Kidney capillary endothelial cell (primary cell): ENCODE measurements around the gene ODAD3.
"Not testable (repeated sequence)": the region's sequence is repeated elsewhere in the genome, so short reads cannot be mapped to it uniquely, and the experiment has no call there.

ENCODE experiments used
- DNase-seq: peaks from one replicate; pipeline ENCODE4 v3.0.0-alpha.2; 2018; ENCODE audit warnings: low spot score

Gene ODAD3

DNA sequence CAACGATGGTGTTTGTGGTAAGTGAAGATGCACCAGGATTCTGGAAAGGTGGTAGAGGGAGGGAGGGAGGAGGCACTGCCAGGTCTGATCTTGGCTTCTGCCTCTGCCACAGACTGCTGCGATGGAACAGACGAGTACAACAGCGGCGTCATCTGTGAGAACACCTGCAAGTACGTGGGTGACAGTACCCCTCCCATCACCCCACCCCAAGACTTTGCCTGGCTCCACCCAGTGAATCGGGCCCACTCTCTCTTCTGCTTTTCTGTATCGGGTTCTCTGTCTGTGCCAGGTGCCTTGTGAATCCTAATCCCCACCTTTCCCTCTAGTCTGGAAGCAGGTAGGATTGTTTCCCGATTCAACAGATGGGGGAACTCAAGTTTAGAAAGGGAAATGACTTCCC is 3.0 kb upstream of the ODAD3 start:
- DNase-seq, result no peak

DNA sequence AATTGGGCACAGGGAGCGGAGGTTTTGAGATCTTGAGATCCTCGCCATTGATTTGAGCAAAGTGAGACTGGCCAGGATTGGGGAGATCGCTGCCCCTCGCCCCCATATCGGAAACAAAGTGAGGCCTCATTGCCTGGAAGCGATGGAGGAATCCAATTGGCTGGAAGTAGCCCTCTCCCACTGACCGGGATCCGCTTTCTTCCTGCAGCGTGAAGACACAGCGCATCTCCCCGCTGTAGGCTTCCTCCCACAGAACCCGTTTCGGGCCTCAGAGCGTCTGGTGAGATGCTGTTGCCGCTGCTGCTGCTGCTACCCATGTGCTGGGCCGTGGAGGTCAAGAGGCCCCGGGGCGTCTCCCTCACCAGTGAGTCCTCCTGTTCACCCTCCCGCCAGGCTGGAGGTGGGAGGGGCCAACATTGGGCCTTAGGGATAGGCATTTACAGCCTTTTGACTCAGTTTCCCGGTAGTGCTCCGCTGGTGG is 952 bp upstream of the ODAD3 start:
- DNase-seq, result peak; percentile 26

DNA sequence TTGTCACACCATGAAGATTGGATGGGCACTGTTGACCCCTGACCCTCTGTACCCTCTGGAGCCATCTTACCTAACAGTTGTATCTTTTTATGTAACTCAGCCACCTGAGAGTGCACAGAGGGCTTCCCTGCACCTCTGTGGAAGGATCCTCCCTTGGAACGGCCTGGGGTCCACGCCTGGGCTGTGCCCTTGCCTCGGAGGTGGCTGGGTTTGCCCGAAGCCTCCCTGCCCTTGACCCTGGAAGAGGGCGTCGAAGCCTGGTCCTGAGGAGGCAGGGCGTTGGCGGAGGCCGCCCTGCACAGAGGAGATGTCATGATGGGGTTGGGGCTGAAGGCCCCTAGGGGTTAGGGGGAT is 241 bp downstream of the ODAD3 start:
- no peak for DNase-seq

DNA sequence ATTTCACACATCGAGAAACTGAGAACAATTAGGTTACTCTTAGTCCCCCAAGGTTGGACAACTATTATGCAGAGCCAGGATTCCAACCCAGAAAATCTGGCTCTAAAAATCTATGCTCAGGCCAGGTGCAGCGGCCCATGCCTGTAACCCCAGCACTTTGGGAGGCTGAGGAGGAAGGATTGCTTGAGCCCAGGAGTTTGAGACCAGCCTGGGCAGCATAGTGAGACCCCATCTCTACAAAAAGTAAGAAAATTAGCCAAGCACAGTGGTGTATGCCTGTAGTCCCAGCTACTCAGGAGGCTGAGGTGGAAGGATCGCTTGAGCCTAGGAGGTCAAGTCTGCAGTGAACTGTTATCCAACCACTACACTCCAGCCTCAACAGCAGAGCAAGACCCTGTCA is 1.4 kb downstream of the ODAD3 start:
- DNase-seq, result not testable (repeated sequence)

DNA sequence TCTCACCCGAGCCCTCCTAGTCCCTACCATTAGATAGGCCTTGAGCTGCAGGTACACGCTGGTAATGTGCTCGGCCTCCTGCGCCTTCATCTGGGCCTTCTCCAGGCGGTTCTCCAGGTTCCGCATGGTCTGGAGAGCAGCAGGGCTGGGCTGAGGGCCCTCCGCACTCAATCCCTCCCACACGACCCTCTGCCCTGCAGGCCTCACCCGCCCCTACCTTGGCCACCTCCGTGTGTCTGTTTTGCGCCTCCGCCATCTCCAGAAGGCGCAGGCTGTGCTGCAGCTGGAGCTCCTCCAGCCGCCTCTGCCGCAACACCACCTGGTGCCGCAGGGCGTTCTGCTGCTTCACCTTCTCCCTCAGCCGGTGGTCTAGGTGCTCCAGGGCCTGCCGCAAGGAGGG is 8.3 kb downstream of the ODAD3 start:
- DNase-seq, result no peak

DNA sequence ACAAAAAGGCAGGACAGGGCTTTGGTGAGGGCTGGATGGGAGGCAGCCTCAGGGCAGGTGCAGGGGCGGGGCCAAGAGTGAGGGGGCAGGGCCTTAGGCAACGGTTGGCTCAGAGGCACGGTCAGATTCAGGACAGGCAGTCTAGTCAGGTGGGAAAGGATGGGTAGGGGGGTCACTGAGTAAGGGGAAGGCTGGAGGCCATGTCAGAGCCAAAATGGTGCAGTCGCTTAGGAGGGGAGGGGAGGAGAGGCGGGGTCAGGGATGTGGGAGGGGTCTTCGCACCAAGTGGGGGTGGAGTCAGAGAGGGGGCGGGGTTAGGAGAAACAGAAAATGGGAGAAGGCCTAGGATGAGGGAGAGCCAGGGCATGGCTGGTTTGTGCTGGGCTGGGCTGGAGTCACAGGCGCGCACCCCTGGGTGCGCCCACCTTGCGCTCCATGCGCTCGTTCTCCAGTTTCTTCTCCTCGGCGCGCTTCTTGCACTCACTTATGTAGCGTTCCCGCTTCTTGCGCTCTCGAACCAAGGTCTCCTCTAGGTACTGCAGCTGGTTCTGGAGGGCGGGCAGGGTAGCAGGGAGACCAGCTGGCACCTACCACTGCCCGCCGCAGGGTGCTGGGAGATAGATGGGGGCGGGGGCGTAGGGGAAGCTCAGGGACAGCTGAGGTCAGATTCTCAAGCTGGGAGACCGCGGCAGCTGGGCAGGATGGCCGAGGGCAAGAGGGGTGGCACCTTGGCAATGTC is 9.0 kb downstream of the ODAD3 start:
- DNase-seq, result no peak

DNA sequence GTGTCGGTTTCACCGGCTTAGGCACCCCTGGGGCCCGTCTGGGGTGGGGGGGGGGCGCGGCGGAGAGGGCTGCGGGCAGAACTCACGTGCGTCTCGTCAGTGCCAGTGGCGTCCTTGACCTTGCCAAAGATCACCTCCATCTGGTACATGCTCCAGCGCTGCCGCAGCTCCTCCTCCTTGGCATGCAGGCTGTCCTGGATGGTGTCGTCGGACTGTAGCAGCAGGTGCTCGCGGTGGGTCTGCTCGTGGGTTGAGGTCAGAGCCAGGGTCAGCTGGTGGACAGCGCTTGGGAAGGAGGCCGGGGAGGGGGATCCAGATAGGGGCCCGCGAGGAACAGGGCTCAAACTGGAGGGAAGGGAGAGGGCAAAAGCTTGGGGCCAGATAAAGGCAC is 11.1 kb downstream of the ODAD3 start:
- DNase-seq, result no peak

DNA sequence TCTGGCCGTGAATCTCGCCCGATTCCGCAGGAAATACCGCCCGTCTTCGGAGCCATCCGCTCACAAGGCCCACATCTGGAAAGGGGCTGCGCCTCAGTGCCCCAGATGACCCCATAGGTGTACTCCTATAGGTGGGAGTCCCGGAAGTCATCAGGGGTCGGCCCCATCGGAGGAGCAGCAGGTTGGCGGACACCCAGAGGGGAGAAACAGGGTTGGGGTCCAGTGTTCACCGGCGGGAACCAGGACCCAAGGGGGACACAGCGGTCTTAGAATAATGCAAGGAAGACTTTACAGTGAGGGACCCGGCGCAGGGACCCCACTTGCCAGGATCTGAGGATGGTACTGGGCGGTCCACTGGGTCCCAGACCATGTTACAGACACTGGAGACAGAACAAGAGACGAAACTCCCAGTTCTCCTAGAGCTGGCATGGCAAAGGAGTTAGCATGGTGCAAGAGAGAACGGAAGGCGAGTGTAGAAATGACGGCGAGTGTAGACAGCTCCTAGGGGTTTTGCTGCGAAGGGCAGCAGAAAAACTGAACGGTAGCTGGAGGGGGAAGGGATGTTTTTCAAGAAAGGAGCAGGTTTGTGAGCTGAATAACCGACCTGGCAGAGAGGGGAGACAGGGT is 11.6 kb downstream of the ODAD3 start:
- no peak for DNase-seq

DNA sequence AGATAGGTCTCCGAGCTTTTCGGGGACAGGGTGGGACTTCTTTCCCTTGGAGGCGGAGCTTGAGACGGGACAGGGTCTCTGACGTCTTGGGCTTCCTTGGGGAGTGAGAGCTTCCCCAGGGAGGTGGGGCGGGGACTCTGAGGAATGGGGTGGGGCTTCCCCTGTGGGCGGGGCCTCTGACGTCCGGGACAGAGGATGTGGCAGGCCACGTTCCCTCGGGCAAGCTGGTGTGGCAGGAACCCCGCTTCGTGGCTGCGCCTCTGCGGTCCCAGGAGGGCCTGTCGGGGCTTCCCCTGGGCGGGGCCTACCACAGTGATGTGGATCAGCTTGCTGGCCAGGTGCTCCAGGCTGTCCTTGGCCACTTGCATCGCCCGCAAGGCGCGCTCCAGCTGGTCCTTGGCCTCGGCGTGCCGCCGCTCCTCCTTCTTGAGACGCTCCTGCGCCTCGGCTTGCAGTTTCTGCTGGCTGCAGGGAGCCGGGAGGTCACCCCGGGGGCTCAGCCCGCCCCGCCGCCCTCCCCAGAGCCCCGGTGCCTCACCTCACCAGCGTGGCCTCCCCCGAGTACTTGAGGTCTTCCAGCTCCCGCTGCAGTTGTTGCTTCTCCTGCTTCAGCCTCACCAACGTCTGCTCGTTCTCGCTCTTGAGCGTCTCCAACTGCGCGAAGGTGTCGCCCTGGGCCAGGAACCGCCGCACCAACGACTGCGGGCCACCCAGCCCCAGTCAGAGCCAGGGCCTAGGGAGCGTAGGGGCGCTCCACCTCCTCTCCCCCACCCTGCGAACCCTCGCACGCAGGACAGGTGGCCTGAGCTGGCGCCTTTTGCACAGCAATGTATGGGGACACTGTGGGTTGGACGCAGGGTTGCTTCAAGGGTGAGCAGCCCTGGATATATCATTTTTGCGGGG is 12.5 kb downstream of the ODAD3 start:
- no peak for DNase-seq

DNA sequence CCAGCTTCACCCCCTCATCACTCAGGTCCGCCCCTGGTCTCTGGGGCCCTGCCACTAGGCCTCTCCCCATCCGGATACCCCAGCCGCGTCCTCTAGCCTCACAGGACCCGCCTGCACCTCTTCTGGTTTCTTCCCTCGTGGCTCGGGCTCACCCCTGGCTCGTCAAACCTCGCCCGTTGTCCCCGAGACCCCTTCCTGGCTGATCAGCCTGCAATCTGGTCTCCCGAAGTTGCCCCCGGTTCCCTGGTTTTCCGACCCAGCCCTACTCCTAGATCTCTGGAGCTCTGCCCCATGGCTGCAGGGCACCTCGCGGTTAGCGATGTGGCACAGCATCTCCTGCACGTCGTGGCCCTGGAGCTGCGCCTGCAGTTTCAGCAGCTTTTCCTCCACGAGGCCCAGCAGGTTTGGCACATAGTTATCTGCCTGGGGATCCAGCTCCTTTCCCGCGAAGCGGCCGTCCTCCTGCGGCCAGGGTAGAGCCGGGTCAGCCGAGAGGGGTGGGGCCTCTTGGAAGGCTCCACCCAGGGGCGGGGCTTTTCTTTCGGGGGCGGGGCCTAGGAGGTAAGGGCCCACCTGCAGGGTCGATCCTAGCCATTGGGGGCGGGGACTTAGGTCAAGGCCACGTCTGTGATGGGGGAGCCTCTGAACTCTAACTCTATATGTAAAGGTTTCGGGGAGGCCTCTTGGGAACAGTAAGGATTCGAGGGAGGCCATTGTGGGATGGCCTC is 13.4 kb downstream of the ODAD3 start:
- DNase-seq, result no peak

DNA sequence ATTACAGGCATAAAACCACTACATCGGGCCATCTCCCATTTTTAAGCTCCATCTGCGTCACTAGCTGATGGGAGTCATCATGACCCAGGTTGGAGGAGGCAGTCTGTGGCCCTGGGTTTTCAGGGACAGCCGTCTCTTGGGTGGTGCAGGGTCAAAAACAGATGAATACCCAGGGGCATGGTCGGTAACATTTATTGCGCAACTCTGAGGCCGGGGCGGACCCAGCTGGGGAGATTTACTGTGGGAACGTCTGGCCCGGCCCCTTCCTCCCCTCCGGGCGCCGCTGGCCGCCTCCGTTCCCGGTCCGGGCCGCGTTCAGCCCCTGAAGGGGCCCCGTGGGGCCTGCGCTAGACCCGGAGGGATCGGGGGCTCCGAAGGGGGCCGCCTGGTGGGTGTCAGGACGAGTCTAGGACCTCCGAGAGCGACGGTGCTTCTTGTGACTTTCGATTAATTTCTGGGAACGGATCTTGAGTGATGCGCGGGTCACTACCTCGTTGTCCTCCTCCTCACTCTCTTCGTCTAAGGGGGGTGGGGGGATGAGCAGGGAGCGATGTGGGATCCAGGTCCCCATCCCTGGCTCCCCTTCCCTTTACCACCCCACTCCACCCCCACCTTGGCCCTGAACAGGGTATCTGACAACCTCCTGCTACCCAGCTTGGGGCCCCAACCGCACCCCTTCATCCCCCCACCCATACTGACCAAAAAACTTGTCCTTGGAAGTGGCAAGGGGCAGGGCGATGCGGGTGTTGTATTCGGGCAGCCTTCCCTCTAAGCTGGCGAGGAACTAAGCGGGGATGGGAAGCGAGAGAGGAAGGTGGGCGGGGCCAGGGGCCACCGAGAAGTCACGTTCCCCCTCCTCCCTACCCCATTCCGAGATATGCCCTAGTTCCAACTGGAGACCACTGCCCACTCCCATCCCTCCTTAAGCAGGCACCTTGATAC is 14.2 kb downstream of the ODAD3 start:
- no peak for DNase-seq

DNA sequence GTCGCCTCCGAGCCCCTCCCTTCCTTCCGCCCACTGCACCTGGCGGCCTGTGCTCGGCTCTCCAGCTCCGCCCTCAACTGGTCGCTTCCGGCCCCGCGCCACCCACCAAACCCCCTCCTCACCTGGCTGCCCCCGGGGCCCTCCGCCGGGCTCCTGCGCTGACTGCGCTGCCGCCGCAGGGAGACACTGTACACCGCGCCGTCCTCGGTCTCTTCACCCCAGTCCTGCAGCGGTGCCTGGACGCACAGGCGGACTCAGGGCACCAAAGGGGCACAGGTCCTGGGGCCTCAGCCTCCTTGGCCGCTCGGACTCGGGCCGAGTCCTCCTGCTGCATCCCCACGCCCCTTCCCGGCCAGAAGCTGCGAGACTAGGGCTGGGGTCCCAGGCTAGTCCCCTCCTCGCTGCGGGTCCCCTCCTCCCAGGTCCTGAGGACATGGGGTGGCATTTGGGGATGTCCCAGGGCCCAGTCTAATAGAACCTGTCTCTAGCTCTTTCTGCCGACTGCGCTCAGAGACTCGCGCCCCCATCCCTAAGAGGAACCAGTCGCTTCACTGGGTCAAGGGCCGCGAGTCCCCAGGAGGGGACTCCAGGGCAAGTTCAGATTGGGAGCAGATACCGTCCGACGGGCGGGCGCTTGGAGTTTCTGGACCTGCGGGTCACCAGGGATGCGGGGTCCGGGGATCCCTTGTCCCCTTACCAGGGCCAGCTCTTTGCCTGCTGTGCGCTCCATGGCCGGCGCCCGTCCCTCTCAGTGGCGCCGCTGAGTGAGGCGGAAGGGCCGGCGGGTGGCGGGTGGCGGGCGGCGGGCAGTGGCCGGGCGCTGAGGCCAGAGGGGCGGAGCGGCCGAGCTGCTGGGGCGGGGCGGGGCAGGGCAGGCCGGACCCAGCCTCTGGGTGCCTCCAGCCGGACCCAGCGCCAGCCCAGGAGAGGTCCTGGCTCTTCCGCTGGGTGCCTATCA is 16.1 kb downstream of the ODAD3 start, which contains the start of gene RGL3:
Gene RGL3, minus strand, starts transcription at position 766 of the 958 bp plus-strand sequence. Its CDS starts 36 bp downstream, at position 730.
- no peak for DNase-seq

DNA sequence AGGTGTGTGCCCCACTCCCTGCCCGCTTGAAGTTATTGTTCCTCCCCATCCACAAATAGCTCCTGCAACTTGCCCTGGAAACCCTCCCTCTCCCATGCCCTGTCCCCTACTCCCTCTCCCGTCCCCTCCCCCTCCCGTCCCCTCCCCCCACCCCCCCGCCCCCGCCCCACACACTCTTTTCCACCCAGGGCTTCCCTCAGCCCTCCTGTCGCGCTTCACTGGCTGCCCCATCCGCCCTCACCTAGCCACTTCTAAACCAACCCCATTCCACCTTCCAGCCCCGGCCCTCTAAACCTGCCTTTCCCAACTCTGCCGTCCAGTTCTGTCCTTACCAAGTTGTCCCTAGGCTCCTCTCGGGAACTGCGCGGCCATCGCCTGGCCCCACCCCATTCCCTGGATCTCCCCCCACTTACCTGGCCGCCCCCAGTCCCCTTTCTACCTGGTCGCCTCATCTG is 16.8 kb downstream of the ODAD3 start:
- no peak for DNase-seq

DNA sequence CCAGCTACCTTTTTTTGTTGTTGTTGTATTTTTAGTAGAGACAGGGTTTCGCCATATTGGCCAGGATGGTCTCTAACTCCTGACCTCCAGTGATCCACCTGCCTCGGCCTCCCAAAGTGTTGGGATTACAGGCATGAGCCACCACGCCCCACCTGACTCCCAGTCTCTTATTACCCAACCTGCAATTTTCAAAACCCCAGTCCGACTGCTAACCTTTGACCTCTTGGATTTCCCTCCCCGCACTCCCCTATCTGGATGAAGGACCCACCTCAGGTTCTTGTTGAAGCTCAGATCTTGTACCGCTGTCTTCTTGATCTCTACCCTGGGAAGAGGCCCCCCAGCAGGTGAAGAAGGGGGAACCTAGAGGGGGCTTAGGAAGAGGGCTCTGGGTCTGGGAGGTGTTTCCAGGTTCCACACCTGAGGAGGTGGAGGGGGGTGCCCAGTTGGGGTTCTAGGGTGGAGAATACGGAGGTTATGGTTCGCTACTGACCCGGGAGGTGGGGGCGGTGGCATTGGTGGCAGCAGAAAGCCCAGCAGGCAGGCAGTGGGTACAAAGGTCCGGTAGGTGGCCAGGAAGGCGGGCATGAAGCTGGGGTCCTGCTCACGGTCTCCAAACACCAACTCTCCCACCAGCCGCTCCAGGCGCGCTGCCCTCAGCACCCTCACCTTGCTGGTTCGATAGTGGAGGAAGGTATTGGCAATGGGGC is 18.4 kb downstream of the ODAD3 start:
- no peak for DNase-seq

DNA sequence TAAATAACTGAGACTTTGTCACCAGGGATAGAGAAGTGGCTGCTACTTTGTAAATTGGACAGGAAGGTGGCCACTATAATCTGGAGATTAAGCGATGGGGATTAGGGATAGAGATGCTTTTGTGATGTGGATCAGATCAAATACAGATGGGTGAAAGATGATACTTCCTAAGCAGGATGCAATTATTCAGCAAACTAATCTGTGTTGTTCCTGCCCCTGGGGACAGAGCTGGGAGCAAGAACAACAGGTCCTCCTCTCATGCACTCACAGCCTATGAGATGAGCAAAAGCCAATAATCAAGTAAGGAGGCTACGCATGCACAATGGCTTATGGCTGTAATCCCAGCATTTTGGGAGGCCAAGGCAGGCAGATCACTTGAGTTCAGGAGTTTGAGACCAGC is 20.4 kb downstream of the ODAD3 start:
- no peak for DNase-seq

DNA sequence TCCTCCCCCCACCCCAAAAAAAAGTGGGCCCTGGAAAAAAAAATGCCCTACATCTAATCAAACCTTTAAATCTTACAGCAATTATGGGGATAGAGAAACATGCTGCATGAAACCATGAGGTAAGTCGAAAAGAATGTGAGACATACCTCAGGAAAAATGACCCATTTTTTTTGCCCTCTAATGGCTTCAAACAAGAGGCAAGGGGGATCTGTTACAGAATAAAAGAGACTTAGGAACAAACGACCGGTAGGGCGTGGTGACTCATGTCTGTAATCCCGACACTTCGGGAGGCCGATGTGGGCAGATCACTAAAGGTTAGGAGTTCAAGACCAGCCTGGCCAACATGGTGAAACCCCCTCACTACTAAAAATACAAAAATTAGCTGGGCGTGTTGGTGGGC is 24.2 kb downstream of the ODAD3 start:
- no peak for DNase-seq

DNA sequence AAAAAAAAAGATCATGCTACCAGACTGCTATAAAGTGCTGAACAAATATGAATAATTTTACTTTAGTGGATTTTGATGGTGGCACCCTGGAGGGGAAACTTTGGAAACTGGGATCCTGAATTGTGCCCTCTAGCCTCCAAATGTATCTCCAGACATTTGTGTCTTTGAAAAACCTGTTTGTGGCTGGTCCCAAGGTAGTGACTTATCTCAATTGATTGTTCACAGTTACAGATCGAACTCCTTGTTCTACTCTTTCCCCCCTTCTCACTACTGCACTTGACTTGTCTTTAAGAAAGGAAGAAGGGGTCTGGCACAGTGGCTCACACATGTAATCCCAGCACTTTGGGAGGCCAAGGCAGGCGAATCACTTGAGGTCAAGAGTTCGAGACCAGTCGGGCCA is 26.3 kb downstream of the ODAD3 start:
- no peak for DNase-seq

DNA sequence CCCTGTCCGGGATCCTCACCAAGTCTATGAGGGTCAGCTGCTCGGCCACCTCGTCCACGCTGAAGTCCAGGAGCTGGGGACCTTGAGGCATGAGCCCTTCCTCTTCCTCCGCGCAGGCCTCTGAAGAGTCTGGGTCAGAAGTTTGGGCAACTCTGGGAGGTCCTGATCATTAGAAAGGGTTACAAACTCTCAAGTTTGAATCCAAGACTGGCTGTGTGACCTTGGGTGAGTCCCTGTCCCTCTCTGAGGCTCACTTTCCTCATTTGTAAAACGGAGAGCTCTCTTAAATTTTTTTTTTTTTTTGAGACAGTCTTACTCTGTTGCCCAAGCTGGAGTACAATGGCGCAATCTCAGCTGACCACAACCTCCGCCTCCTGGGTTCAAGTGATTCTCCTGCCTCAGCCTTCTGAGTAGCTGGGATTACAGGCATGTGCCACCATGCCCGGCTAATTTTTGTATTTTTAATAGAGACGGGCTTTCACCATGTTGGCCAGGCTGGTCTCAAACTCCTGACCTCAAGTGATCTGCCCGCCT is 28.2 kb downstream of the ODAD3 start:
- not testable (repeated sequence) for DNase-seq
